Measurements from ENCODE around the gene PLCH2. TPM values are rescaled to one million over a fixed set of nuclear protein-coding genes. Genes with fewer than 3 reads are reported as not detected.

The PLCH2 gene
- total and polyA plus RNA-seq, 10 of the 15 experiments (the other 5 are each of a cell fraction or from before 2014, with no cell fraction given) = 0.03 to 0.73 (median 0.24) TPM; not detected in 3

DNA sequence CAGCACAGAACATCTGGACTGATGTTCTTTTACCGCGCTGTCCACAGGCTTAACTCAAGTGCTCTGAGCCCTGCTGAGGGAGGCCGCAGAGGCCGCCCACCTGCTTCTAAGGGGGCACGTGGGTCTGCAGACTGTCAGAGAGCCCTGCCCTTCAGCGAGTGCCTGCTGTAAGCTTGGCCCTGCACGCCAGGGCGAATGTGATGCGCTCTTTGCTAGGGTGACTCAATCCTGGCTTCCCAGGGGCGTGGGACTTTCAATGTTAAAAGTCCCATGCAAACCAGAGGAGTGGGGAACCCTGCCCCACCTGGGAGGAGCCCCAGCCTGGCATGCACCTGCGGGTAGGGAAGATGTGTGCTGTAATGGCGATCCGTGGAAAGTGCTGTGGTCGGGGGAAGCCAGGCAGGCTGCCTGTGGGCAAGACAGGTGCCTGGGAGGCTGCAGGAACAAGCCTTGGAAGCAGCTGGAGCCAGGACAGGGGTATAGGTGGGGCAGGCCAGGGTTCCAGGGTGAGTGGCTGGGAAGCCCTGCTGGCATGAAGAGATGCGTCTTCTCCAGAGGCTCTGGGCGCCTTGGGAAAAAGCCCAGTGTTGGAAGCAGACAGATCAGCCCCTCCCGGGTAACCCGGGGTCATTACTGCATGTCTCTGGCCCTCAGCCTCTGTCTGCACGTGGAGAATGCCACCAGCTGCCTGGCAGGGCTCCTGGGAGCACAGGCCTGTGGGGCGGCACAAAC lies 50.9 kb downstream of the PLCH2 start:
- no peak for FAIRE-seq
- peaks cover 25% of the 10 kb centered on the region for H3K4me1 ChIP-seq (ENCODE audit: control insufficient read depth, insufficient read depth, low read length)
- no peak for TF ChIP-seq SREBF1 (IDR thresholded peaks at IDR 0.05; ENCODE audit: low read length)
- no peak; the same call in 1 of the 2 replicates for TF ChIP-seq TBL1XR1 (IDR thresholded peaks at IDR 0.05; ENCODE audit: low read depth, low read length)
- TF ChIP-seq NBN (IDR thresholded peaks at IDR 0.05) = 0 out of 2 replicates have a peak, but pooled peaks have one; percentile 49
- no peak for TF ChIP-seq HDAC6 (IDR thresholded peaks at IDR 0.05; ENCODE audit: unreplicated experiment)
- TF ChIP-seq, protein P1, sequence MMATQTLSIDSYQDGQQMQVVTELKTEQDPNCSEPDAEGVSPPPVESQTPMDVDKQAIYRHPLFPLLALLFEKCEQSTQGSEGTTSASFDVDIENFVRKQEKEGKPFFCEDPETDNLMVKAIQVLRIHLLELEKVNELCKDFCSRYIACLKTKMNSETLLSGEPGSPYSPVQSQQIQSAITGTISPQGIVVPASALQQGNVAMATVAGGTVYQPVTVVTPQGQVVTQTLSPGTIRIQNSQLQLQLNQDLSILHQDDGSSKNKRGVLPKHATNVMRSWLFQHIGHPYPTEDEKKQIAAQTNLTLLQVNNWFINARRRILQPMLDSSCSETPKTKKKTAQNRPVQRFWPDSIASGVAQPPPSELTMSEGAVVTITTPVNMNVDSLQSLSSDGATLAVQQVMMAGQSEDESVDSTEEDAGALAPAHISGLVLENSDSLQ (IDR thresholded peaks at IDR 0.05) = peak; percentile 48; the same call in 1 of the 2 replicates
- peak; percentile 70 for TF ChIP-seq RELA (IDR thresholded peaks at IDR 0.05; ENCODE audit: borderline replicate concordance, partially characterized antibody)
- TF ChIP-seq TAF1 (IDR thresholded peaks at IDR 0.05; ENCODE audit: borderline replicate concordance, low read depth, low read length) = no peak
- TF ChIP-seq SMC3 (IDR thresholded peaks at IDR 0.05; ENCODE audit: borderline replicate concordance, low read length) = no peak
- no peak for TF ChIP-seq STAT1 (conservative IDR thresholded peaks at IDR 0.05)
- TF ChIP-seq EED (IDR thresholded peaks at IDR 0.05; ENCODE audit: low read depth) = peak; percentile 53
- peak; percentile 54 for TF ChIP-seq RUNX3 (IDR thresholded peaks at IDR 0.05; ENCODE audit: low read length)
- peak; percentile 53; the same call in 1 of the 2 replicates for TF ChIP-seq TCF3 (IDR thresholded peaks at IDR 0.05; ENCODE audit: borderline replicate concordance, insufficient read depth, low read depth, low read length)
- peak; percentile 71 for TF ChIP-seq RAD51 (IDR thresholded peaks at IDR 0.05)
- TF ChIP-seq, protein P2, sequence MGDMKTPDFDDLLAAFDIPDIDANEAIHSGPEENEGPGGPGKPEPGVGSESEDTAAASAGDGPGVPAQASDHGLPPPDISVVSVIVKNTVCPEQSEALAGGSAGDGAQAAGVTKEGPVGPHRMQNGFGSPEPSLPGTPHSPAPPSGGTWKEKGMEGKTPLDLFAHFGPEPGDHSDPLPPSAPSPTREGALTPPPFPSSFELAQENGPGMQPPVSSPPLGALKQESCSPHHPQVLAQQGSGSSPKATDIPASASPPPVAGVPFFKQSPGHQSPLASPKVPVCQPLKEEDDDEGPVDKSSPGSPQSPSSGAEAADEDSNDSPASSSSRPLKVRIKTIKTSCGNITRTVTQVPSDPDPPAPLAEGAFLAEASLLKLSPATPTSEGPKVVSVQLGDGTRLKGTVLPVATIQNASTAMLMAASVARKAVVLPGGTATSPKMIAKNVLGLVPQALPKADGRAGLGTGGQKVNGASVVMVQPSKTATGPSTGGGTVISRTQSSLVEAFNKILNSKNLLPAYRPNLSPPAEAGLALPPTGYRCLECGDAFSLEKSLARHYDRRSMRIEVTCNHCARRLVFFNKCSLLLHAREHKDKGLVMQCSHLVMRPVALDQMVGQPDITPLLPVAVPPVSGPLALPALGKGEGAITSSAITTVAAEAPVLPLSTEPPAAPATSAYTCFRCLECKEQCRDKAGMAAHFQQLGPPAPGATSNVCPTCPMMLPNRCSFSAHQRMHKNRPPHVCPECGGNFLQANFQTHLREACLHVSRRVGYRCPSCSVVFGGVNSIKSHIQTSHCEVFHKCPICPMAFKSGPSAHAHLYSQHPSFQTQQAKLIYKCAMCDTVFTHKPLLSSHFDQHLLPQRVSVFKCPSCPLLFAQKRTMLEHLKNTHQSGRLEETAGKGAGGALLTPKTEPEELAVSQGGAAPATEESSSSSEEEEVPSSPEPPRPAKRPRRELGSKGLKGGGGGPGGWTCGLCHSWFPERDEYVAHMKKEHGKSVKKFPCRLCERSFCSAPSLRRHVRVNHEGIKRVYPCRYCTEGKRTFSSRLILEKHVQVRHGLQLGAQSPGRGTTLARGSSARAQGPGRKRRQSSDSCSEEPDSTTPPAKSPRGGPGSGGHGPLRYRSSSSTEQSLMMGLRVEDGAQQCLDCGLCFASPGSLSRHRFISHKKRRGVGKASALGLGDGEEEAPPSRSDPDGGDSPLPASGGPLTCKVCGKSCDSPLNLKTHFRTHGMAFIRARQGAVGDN (IDR thresholded peaks at IDR 0.05) = no peak
- TF ChIP-seq FOXK2 (IDR thresholded peaks at IDR 0.05) = no peak
- TF ChIP-seq PAX5 (IDR thresholded peaks at IDR 0.05; ENCODE audit: borderline replicate concordance, low read depth, low read length) = peak; percentile 44; the same call in 1 of the 2 replicates
- TF ChIP-seq BCL3 (IDR thresholded peaks at IDR 0.05; ENCODE audit: borderline replicate concordance, insufficient read depth, low read depth, low read length, poor library complexity, severe bottlenecking) = no peak

More for the DNA sequence above, 50.9 kb downstream of the PLCH2 start:
- Histone ChIP-seq H3K4me3 (peak overlapping the region; percentile 65; the same call in 1 of the 2 replicates), H3K27ac (ENCODE audit: control insufficient read depth, insufficient read depth) (no peak overlapping the region), H2AFZ (ENCODE audit: control insufficient read depth, low read depth, low read length) (peak overlapping the region; percentile 57), H3K9ac (ENCODE audit: control insufficient read depth, insufficient read depth, low read length) (no peak overlapping the region; the same call in 1 of the 2 replicates), H3K36me3 (ENCODE audit: control insufficient read depth in 2 of 2, insufficient read depth in 2 of 2, low read length in 1 of 2) (no peaks in the 10 kb centered on the region; a peak in 1 of 4 replicates), H3K79me2 (ENCODE audit: control insufficient read depth, insufficient read depth, low read length) (peaks cover 36% of the 10 kb centered on the region), H3K9me3 (replicated peaks; ENCODE audit: control insufficient read depth, insufficient read depth, low read length) (no peaks in the 10 kb centered on the region), H3K27me3 (replicated peaks in 1 of 2; ENCODE audit: control insufficient read depth in 2 of 2, insufficient read depth in 2 of 2, low read length in 1 of 2) (peaks cover 6 to 18% of the 10 kb centered on the region in 2 experiments), H3K4me2 (ENCODE audit: control insufficient read depth, insufficient read depth) (peak overlapping the region; percentile 97), H4K20me1 (ENCODE audit: control insufficient read depth, insufficient read depth) (peaks cover 3% of the 10 kb centered on the region; the same call in 1 of the 2 replicates)
- ChIA-PET POLR2A (interaction anchor here (0.6 to 3.7 kb wide), 12 partner anchors 15 to 1130 kb away, joined by 3 to 22 read pairs (median 6); partner anchors contain the start of genes MORN1 and RER1), CTCF (interaction anchor here (0.6 to 3.8 kb wide), 4 partner anchors 14 to 58 kb away, joined by 3 to 28 read pairs (median 3); no protein-coding TSS in a partner anchor), RAD21 (ENCODE audit: unreplicated experiment) (interaction anchor here (1.2 to 5.9 kb wide), 12 partner anchors 13 to 332 kb away, joined by 3 to 86 read pairs (median 5); partner anchors contain the start of genes FAAP20, MORN1, RER1 and TNFRSF14), SMC1A (ENCODE audit: uncharacterized antibody, unreplicated experiment) (interaction anchor here (1.0 to 1.9 kb wide), 4 partner anchors 20 to 111 kb away, joined by 3 to 15 read pairs (median 5); no protein-coding TSS in a partner anchor)
- intact Hi-C loops (cut with micrococcal nuclease; ENCODE audit: unreplicated experiment) (loop anchor here (1.0 kb wide), 1 partner anchor 21 kb away; no protein-coding TSS in a partner anchor), in situ Hi-C loops (cut with MboI) (loop anchor here (10.0 kb wide), 1 partner anchor 322 kb away; no protein-coding TSS in a partner anchor)
- 31% methylated on average over 20 of the region's 20 CpGs for WGBS (ENCODE audit: insufficient coverage, insufficient replicate concordance, low lambda C conversion rate, missing lambda C conversion rate)
- peak; percentile 51 for DNase-seq (ENCODE audit: low read depth, low spot score)
- peak; percentile 68 for ATAC-seq
- no TSS peak for BruUV-seq (replicated peaks)

All from GM12878 (cell line).